ENCODE results near the gene HINFP.
A peak's percentile ranks its signal among the peaks of the same experiment; 100 is the strongest.

The HINFP gene

GRCh38 chr11:119084663-119085436, 36.5 kb upstream of the HINFP start, which contains the start of gene HMBS:
Gene HMBS (plus strand): TSS chr11:119084881. CDS start chr11:119085034, 153 bp downstream.
- no peaks in the 10 kb centered on the region for H3K27me3 ChIP-seq (ENCODE audit: insufficient read depth, low read depth, severe bottlenecking)
- DNase-seq = peak; percentile 92
- H3K27ac ChIP-seq = peak within 1 kb of the TSS; percentile 96
- H3K9me3 ChIP-seq (ENCODE audit: severe bottlenecking) = no peaks in the 10 kb centered on the region
- TF ChIP-seq, protein P1, sequence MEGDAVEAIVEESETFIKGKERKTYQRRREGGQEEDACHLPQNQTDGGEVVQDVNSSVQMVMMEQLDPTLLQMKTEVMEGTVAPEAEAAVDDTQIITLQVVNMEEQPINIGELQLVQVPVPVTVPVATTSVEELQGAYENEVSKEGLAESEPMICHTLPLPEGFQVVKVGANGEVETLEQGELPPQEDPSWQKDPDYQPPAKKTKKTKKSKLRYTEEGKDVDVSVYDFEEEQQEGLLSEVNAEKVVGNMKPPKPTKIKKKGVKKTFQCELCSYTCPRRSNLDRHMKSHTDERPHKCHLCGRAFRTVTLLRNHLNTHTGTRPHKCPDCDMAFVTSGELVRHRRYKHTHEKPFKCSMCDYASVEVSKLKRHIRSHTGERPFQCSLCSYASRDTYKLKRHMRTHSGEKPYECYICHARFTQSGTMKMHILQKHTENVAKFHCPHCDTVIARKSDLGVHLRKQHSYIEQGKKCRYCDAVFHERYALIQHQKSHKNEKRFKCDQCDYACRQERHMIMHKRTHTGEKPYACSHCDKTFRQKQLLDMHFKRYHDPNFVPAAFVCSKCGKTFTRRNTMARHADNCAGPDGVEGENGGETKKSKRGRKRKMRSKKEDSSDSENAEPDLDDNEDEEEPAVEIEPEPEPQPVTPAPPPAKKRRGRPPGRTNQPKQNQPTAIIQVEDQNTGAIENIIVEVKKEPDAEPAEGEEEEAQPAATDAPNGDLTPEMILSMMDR (IDR thresholded peaks at IDR 0.05; ENCODE audit: low read depth, low read length) = no peak
- H3K4me3 ChIP-seq (ENCODE audit: low read depth, low read length) = peak within 1 kb of the TSS; percentile 81
- peaks cover 18% of the 10 kb centered on the region for H3K36me3 ChIP-seq

- peak overlapping the region; percentile 81 for H3K4me3 ChIP-seq (ENCODE audit: low read depth, low read length)
- TF ChIP-seq, protein P1 (IDR thresholded peaks at IDR 0.05; ENCODE audit: low read depth, low read length) = no peak
- peak overlapping the region; percentile 96 for H3K27ac ChIP-seq
- DNase-seq = no peak
- H3K9me3 ChIP-seq (ENCODE audit: severe bottlenecking) = no peaks in the 10 kb centered on the region
- H3K27me3 ChIP-seq (ENCODE audit: insufficient read depth, low read depth, severe bottlenecking) = no peaks in the 10 kb centered on the region
- peaks cover 13% of the 10 kb centered on the region for H3K36me3 ChIP-seq
These were observed 35.9 kb upstream of the HINFP start for GRCh38 chr11:119085437-119085847.

- Histone ChIP-seq H3K27ac (peak overlapping the region; percentile 81), H3K9me3 (ENCODE audit: severe bottlenecking) (no peaks in the 10 kb centered on the region), H3K27me3 (ENCODE audit: insufficient read depth, low read depth, severe bottlenecking) (no peaks in the 10 kb centered on the region), H3K4me3 (ENCODE audit: low read depth, low read length) (no peak overlapping the region), H3K36me3 (peaks cover 3% of the 10 kb centered on the region)
- no peak for DNase-seq
- TF ChIP-seq, protein P1 (IDR thresholded peaks at IDR 0.05; ENCODE audit: low read depth, low read length) = no peak
These were observed 34.3 kb upstream of the HINFP start for GRCh38 chr11:119087123-119087522.

- DNase-seq = no peak
- H3K9me3 ChIP-seq (ENCODE audit: severe bottlenecking) = no peaks in the 10 kb centered on the region
- H3K4me3 ChIP-seq (ENCODE audit: low read depth, low read length) = peak overlapping the region; percentile 15
- TF ChIP-seq, protein P1 (IDR thresholded peaks at IDR 0.05; ENCODE audit: low read depth, low read length) = no peak
- peaks cover 9% of the 10 kb centered on the region for H3K36me3 ChIP-seq
- no peaks in the 10 kb centered on the region for H3K27me3 ChIP-seq (ENCODE audit: insufficient read depth, low read depth, severe bottlenecking)
- H3K27ac ChIP-seq = peak overlapping the region; percentile 81
These were observed 33.6 kb upstream of the HINFP start for GRCh38 chr11:119087747-119088241.

DNA sequence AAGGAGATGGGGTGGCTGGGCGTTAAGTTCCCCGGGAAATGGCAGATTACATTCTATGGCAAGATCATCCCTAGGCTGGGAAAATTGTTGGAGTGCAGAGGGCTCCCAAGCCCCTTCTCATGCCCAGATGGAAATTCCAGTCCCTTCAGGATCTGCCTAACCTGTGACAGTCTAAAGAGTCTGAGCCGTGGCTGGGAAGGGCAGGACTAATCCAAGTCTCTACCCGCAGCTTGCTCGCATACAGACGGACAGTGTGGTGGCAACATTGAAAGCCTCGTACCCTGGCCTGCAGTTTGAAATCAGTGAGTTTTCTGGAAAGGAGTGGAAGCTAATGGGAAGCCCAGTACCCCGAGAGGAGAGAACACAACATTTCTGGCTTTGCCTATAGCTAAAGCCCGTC, 33.0 kb upstream of the HINFP start:
- peak overlapping the region; percentile 27 for H3K4me3 ChIP-seq (ENCODE audit: low read depth, low read length)
- peak; percentile 52 for DNase-seq
- TF ChIP-seq, protein P1 (IDR thresholded peaks at IDR 0.05; ENCODE audit: low read depth, low read length) = no peak
- no peaks in the 10 kb centered on the region for H3K27me3 ChIP-seq (ENCODE audit: insufficient read depth, low read depth, severe bottlenecking)
- peak overlapping the region; percentile 81 for H3K27ac ChIP-seq
- peaks cover 16% of the 10 kb centered on the region for H3K36me3 ChIP-seq
- no peaks in the 10 kb centered on the region for H3K9me3 ChIP-seq (ENCODE audit: severe bottlenecking)
